Type B pancreatic cell (in vitro differentiated cells): ENCODE measurements around the gene ZNF431. TPM values are rescaled to one million over a fixed set of nuclear protein-coding genes. Genes with fewer than 3 reads are reported as not detected.
"Not testable (repeated sequence)": the region's sequence is repeated elsewhere in the genome, so short reads cannot be mapped to it uniquely, and the experiment has no call there.

ENCODE experiments used
- DNase-seq: peaks from one replicate; pipeline ENCODE4 v3.0.0; 2021; ENCODE audit warnings: mixed read lengths; ENCODE audit not compliant: unreplicated experiment; ENCODE audit errors: extremely low spot score
- H3K27ac Mint-ChIP-seq: 2 replicates; pipeline ENCODE4 v1.8.0; 2021; ENCODE audit warnings: mild to moderate bottlenecking, mixed read lengths
- H3K27me3 Mint-ChIP-seq: 2 replicates; pipeline ENCODE4 v1.8.0; 2021; ENCODE audit warnings: mixed read lengths
- H3K36me3 Mint-ChIP-seq: 2 replicates; pipeline ENCODE4 v1.8.0; 2021; ENCODE audit warnings: mixed read lengths
- H3K4me1 Mint-ChIP-seq: one replicate; pipeline ENCODE4 v1.8.0; 2021; ENCODE audit warnings: mixed read lengths; ENCODE audit not compliant: unreplicated experiment
- H3K4me3 Mint-ChIP-seq: 2 replicates; pipeline ENCODE4 v1.8.0; 2021; ENCODE audit warnings: mild to moderate bottlenecking, mixed read lengths
- H3K9me3 Mint-ChIP-seq: 2 replicates; pipeline ENCODE4 v1.8.0; 2021; ENCODE audit warnings: mixed read lengths
- total RNA-seq: library from RNA; stranded (reverse); gene quantifications from 2 replicates; pipeline ENCODE4 v1.2.1, GENCODE V29; 2021; ENCODE audit warnings: low replicate concordance
- TF ChIP-seq, protein P1 (sequence below): fragments of 200-600 bp; sonication (generic); conservative IDR thresholded peaks from 2 replicates; pipeline ENCODE4 v1.5.0; 2021; ENCODE audit warnings: antibody characterized with exemption, mild to moderate bottlenecking

The ZNF431 gene
- total RNA-seq, 1 donor from 2014 or later, result 40.6 TPM

GRCh38 chr19:21166436-21166835 is 24.6 kb downstream of the ZNF431 start:
- Mint-ChIP-seq H3K4me1 (no peaks in the 10 kb centered on the region), H3K4me3 (no peak overlapping the region), H3K27ac (no peak overlapping the region), H3K27me3 (no peaks in the 10 kb centered on the region), H3K36me3 (peaks cover 32% of the 10 kb centered on the region), H3K9me3 (no peaks in the 10 kb centered on the region)
- TF ChIP-seq, protein P1, sequence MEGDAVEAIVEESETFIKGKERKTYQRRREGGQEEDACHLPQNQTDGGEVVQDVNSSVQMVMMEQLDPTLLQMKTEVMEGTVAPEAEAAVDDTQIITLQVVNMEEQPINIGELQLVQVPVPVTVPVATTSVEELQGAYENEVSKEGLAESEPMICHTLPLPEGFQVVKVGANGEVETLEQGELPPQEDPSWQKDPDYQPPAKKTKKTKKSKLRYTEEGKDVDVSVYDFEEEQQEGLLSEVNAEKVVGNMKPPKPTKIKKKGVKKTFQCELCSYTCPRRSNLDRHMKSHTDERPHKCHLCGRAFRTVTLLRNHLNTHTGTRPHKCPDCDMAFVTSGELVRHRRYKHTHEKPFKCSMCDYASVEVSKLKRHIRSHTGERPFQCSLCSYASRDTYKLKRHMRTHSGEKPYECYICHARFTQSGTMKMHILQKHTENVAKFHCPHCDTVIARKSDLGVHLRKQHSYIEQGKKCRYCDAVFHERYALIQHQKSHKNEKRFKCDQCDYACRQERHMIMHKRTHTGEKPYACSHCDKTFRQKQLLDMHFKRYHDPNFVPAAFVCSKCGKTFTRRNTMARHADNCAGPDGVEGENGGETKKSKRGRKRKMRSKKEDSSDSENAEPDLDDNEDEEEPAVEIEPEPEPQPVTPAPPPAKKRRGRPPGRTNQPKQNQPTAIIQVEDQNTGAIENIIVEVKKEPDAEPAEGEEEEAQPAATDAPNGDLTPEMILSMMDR, result no peak
- no peak for DNase-seq

- TF ChIP-seq, protein P1, result no peak
- H3K27ac Mint-ChIP-seq, result no peak overlapping the region
- no peaks in the 10 kb centered on the region for H3K36me3 Mint-ChIP-seq
- H3K4me3 Mint-ChIP-seq, result no peak overlapping the region
- no peak for DNase-seq
- H3K4me1 Mint-ChIP-seq, result no peaks in the 10 kb centered on the region
- no peaks in the 10 kb centered on the region for H3K27me3 Mint-ChIP-seq
- H3K9me3 Mint-ChIP-seq, result no peaks in the 10 kb centered on the region
Measured at GRCh38 chr19:21197590-21198295, 55.9 kb downstream of the ZNF431 start.

DNA sequence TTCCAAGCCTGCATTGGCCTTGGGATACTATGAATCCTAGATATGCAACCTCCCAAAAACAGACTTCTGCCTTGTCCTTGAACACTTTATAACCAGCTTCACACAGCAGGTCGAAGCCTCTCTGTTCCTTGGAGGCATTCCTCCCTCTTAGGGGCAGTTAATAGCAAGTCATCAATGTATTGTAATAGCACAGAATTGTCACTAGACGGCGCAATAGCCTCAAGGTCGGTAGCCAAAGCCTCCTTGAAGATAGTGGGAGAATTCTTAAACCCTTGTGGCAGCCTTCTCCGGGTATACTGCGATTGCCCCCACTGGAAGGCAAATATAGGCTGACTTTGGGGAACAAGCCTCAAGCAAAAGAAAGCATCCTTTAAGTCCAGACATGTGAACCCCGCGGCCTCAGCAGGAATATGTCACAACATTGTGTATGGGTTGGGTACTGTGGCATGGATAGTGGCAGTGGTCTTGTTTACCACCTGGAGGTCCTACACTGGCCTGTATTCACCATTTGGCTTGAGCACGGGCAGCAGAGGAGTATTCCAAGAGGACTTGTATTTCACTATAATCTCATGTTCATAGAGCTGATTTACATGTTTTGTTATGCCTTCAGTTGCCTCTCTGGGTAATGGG is 61.1 kb downstream of the ZNF431 start:
- no peak for DNase-seq
- Mint-ChIP-seq H3K27ac (no peak overlapping the region), H3K4me1 (no peaks in the 10 kb centered on the region), H3K4me3 (no peak overlapping the region), H3K9me3 (peaks cover 6% of the 10 kb centered on the region), H3K36me3 (no peaks in the 10 kb centered on the region), H3K27me3 (peaks cover 4% of the 10 kb centered on the region)
- TF ChIP-seq, protein P1, result peak; percentile 77

DNA sequence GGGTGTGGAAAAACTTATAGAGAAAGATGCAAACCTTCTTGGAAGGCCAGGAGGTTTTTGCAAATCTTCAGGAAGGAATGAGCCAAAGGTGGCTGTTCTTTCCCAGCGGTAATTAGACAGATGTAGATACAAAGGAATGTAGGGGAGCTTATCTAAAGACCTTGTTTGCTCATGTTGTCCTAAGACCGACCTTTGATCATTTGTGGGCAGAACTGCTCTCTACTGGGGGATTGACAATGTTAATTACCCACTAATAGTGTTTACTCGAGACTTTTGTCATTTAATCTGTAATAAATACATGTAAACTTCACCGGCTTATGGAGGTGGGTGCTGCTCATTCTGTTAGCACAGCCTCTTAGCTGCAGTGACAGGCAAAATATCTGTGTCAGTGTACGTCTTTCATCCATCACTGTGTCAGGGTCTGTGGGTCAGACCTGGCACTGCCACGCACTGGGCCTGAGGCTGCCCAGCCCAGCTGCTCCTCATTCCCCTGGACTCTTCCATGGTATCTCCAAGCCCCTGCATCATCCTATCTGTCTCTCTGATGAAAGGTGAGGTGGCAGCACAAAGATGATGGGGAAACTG is 68.3 kb downstream of the ZNF431 start:
- Mint-ChIP-seq H3K9me3 (peaks cover 6% of the 10 kb centered on the region), H3K4me3 (no peak overlapping the region), H3K4me1 (no peaks in the 10 kb centered on the region), H3K36me3 (no peaks in the 10 kb centered on the region), H3K27ac (no peak overlapping the region), H3K27me3 (peaks cover 4% of the 10 kb centered on the region)
- TF ChIP-seq, protein P1, result no peak
- DNase-seq, result no peak

DNA sequence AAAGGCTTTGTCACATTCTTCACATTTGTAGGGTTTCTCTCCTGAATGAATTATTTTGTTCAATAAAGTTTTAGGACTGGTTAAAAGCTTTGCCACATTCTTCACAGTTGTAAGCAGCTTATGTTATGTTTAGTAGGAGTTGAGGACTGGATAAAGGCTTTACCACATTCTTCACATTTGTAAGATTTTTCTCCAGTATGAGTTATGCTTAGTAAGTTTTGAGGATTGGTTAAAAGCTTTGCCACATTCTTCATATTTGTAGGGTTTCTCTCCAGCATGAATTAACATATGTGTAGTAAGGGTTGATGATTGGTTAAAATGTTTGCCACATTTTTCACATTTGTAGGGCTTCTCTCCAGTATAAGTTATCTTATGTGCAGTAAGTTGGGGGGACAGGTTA is 79.9 kb downstream of the ZNF431 start:
- TF ChIP-seq, protein P1, result no peak
- no peaks in the 10 kb centered on the region for H3K4me1 Mint-ChIP-seq
- H3K27ac Mint-ChIP-seq, result no peak overlapping the region
- no peak overlapping the region for H3K4me3 Mint-ChIP-seq
- no peaks in the 10 kb centered on the region for H3K36me3 Mint-ChIP-seq
- no peaks in the 10 kb centered on the region for H3K9me3 Mint-ChIP-seq
- no peaks in the 10 kb centered on the region for H3K27me3 Mint-ChIP-seq
- no peak for DNase-seq

DNA sequence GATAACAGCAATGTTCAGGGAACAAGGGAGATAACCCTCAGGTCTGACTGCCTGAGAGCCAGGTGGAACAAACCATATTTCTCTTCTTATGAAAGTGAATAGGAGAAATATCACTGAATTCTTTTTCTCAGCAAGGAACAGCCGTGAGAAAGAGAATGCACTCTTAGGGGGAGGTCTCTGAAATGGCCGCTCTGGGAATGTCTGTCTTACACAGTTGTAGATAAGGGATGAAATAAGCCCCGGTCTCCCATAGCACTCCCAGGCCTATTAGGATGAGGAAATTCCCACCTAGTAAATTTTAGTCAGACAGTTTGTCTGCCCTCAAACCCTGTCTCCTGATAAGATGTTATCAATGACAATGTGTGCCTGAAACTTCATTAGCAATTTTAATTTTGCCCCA is 88.1 kb downstream of the ZNF431 start:
- not testable (repeated sequence) for H3K4me1 Mint-ChIP-seq, DNase-seq, H3K36me3 Mint-ChIP-seq, H3K27ac Mint-ChIP-seq, H3K4me3 Mint-ChIP-seq, H3K27me3 Mint-ChIP-seq
- H3K9me3 Mint-ChIP-seq, result peaks cover 12% of the 10 kb centered on the region
